Measurements from ENCODE around the gene SMYD4. TPM values are rescaled to one million over a fixed set of nuclear protein-coding genes. Genes with fewer than 3 reads are reported as not detected.
A peak's percentile ranks its signal among the peaks of the same experiment; 100 is the strongest.
"Not testable (repeated sequence)": the region's sequence is repeated elsewhere in the genome, so short reads cannot be mapped to it uniquely, and the experiment has no call there.

SMYD4 gene
- total RNA-seq, 2 donors from 2014 or later, result 31.6 to 36.8 TPM

DNA sequence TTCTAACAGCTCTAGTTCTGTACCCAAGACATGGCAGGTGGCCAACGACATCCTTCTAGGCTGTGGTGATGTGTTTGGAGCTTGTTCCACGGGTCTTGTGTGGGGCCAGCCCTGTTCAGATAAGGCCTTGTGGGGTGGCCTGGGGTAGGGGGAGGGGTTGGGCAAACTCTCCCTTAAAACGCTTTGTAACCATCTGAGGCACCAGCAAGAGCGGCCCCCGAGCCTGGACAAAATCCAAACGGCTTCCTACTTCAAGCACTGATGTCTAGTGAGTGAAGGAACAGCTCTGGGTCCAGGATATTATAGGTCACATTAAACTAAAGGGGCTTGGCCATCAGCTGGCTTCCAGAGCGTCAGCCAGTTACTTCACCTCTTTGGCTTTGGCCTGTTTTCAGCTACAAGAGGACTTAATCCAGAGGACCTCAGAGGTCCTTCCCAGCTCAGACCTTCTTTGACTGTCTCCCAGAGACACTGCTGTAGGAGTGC lies 56.0 kb downstream of the SMYD4 start:
- Mint-ChIP-seq H3K4me1 (peaks cover 12% of the 10 kb centered on the region), H3K9me3 (no peaks in the 10 kb centered on the region), H3K4me3 (no peak overlapping the region), H3K27ac (no peak overlapping the region), H3K36me3 (ENCODE audit: low read depth) (peaks cover 35% of the 10 kb centered on the region), H3K27me3 (ENCODE audit: insufficient read depth) (no peaks in the 10 kb centered on the region)
- Histone ChIP-seq H3K4me3 (ENCODE audit: low read length) (no peak overlapping the region), H3K9ac (ENCODE audit: extremely low read depth, low read length, poor library complexity, severe bottlenecking) (no peak overlapping the region), H3K9me3 (ENCODE audit: control insufficient read depth, low read length) (no peaks in the 10 kb centered on the region), H3K27ac (ENCODE audit: low read depth, low read length) (no peak overlapping the region), H3K36me3 (ENCODE audit: control insufficient read depth, insufficient read depth, low read length) (peaks cover 32% of the 10 kb centered on the region), H3K4me1 (ENCODE audit: control insufficient read depth, insufficient read depth, low read length) (peaks cover 6% of the 10 kb centered on the region), H3K27me3 (ENCODE audit: control insufficient read depth, insufficient read depth, low read length, poor library complexity, severe bottlenecking) (no peaks in the 10 kb centered on the region)
- TF ChIP-seq, protein P1, sequence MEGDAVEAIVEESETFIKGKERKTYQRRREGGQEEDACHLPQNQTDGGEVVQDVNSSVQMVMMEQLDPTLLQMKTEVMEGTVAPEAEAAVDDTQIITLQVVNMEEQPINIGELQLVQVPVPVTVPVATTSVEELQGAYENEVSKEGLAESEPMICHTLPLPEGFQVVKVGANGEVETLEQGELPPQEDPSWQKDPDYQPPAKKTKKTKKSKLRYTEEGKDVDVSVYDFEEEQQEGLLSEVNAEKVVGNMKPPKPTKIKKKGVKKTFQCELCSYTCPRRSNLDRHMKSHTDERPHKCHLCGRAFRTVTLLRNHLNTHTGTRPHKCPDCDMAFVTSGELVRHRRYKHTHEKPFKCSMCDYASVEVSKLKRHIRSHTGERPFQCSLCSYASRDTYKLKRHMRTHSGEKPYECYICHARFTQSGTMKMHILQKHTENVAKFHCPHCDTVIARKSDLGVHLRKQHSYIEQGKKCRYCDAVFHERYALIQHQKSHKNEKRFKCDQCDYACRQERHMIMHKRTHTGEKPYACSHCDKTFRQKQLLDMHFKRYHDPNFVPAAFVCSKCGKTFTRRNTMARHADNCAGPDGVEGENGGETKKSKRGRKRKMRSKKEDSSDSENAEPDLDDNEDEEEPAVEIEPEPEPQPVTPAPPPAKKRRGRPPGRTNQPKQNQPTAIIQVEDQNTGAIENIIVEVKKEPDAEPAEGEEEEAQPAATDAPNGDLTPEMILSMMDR (conservative IDR thresholded peaks at IDR 0.05), result no peak
- DNase-seq, result no peak
- 92 to 100% methylated on average over 1 to 7 of the region's 7 CpGs for WGBS, 2 experiments (ENCODE audit: insufficient coverage in 1 of 2, insufficient read length in 1 of 2)

DNA sequence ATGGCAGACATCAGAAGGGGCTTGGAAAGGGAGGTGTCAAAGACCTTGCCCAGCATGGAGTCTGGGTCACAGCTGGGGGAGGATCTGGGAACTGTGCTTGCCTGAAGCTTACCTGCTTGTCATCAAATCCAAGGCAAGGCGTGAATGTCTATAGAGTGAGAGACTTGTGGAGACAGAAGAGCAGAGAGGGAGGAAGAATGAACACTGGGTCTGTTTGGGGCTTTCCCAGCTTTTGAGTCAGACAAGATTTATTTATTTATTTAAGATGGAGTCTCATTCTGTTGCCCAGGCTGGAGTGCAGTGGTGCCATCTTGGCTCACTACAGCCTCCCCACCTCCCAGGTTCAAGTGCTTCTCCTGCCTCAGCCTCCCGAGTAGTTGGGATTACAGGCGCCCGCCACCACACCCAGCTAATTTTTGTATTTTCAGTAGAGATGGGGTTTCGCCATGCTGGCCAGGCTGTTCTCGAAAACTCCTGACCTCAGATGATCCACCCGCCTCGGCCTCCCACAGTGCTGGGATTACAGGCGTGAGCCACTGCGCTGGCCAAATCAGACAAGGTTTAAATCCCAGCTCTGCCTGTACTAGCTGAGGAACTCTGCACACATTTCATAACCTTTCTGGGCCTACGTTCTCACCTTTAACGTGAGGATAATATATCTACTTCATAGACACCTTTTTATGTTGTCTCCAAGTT lies 56.6 kb downstream of the SMYD4 start:
- not testable (repeated sequence) for H3K4me1 ChIP-seq (ENCODE audit: control insufficient read depth, insufficient read depth, low read length); H3K27ac Mint-ChIP-seq; DNase-seq; H3K4me3 Mint-ChIP-seq; H3K27me3 Mint-ChIP-seq (ENCODE audit: insufficient read depth); H3K27ac ChIP-seq (ENCODE audit: low read depth, low read length); H3K9me3 Mint-ChIP-seq; H3K9ac ChIP-seq (ENCODE audit: extremely low read depth, low read length, poor library complexity, severe bottlenecking); H3K9me3 ChIP-seq (ENCODE audit: control insufficient read depth, low read length); H3K4me3 ChIP-seq (ENCODE audit: low read length); H3K27me3 ChIP-seq (ENCODE audit: control insufficient read depth, insufficient read depth, low read length, poor library complexity, severe bottlenecking)
- 95 to 96% methylated on average over 11 to 12 of the region's 12 CpGs for WGBS, 2 experiments (ENCODE audit: insufficient coverage in 1 of 2, insufficient read length in 1 of 2)
- Mint-ChIP-seq H3K36me3 (ENCODE audit: low read depth) (peaks cover 29% of the 10 kb centered on the region), H3K4me1 (peaks cover 12% of the 10 kb centered on the region)
- peaks cover 26% of the 10 kb centered on the region for H3K36me3 ChIP-seq (ENCODE audit: control insufficient read depth, insufficient read depth, low read length)

DNA sequence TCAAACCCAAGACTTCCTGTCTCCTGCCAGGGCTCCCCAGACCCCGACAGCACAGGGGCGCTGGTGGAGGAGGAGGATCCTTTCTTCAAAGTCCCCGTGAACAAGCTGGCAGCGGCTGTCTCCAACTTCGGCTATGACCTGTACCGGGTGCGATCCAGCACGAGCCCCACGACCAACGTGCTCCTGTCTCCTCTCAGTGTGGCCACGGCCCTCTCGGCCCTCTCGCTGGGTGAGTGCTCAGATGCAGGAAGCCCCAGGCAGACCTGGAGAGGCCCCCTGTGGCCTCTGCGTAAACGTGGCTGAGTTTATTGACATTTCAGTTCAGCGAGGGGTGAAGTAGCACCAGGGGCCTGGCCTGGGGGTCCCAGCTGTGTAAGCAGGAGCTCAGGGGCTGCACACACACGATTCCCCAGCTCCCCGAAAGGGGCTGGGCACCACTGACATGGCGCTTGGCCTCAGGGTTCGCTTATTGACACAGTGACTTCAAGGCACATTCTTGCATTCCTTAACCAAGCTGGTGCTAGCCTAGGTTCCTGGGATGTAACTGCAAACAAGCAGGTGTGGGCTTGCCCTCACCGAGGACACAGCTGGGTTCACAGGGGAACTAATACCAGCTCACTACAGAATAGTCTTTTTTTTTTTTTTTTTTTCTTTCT lies 59.8 kb downstream of the SMYD4 start:
- no peaks in the 10 kb centered on the region for H3K9me3 ChIP-seq (ENCODE audit: control insufficient read depth, low read length)
- TF ChIP-seq, protein P1 (conservative IDR thresholded peaks at IDR 0.05), result no peak
- no peaks in the 10 kb centered on the region for H3K27me3 ChIP-seq (ENCODE audit: control insufficient read depth, insufficient read depth, low read length, poor library complexity, severe bottlenecking)
- H3K36me3 ChIP-seq (ENCODE audit: control insufficient read depth, insufficient read depth, low read length), result no peaks in the 10 kb centered on the region
- Mint-ChIP-seq H3K4me3 (peak overlapping the region; percentile 45), H3K9me3 (no peaks in the 10 kb centered on the region), H3K36me3 (ENCODE audit: low read depth) (peaks cover 15% of the 10 kb centered on the region), H3K27ac (peak overlapping the region; percentile 97), H3K27me3 (ENCODE audit: insufficient read depth) (no peaks in the 10 kb centered on the region), H3K4me1 (peaks cover 12% of the 10 kb centered on the region)
- peak overlapping the region; percentile 57 for H3K27ac ChIP-seq (ENCODE audit: low read depth, low read length)
- H3K4me3 ChIP-seq (ENCODE audit: low read length), result no peak overlapping the region
- DNase-seq, result peak; percentile 94
- peaks cover 6% of the 10 kb centered on the region for H3K4me1 ChIP-seq (ENCODE audit: control insufficient read depth, insufficient read depth, low read length)
- 36 to 50% methylated on average over 10 to 21 of the region's 21 CpGs for WGBS, 2 experiments (ENCODE audit: insufficient coverage in 1 of 2, insufficient read length in 1 of 2)
- H3K9ac ChIP-seq (ENCODE audit: extremely low read depth, low read length, poor library complexity, severe bottlenecking), result peak overlapping the region; percentile 44
